Stimulated activated naive B cell treated with anti-CD40 and anti-IgM and Interleukin-4, amounts not matched to agents 10 μg/mL and 1 μg/mL and 100 μg/mL, for 72 hours (primary cell): Measurements from ENCODE around the gene TMEM134.
A peak's percentile ranks its signal among the peaks of the same experiment; 100 is the strongest.
"Not testable (repeated sequence)": the region's sequence is repeated elsewhere in the genome, so short reads cannot be mapped to it uniquely, and the experiment has no call there.

Source experiments
- ATAC-seq, 2 donors: fragments of 150-1000 bp; cut with Tn5 transposase; replicated peaks; 2 replicates each; pipeline ENCODE4 v1.10.0; 2021; ENCODE audit warnings: moderate library complexity in 1 of 2
- DNase-seq: peaks from one replicate; pipeline ENCODE4 v3.0.0; 2021
- H3K27ac Mint-ChIP-seq: one replicate; pipeline ENCODE4 v1.8.0; 2022; ENCODE audit warnings: mild to moderate bottlenecking, mixed read lengths
- H3K27me3 Mint-ChIP-seq, 2 donors: one replicate each; pipeline ENCODE4 v1.8.0; 2022; ENCODE audit warnings: mixed read lengths in 2 of 2
- H3K36me3 Mint-ChIP-seq, 2 donors: one replicate each; pipeline ENCODE4 v1.8.0; 2022; ENCODE audit warnings: mixed read lengths in 2 of 2, mild to moderate bottlenecking in 1 of 2
- H3K4me1 Mint-ChIP-seq, 2 donors: one replicate each; pipeline ENCODE4 v1.8.0; 2022; ENCODE audit warnings: mixed read lengths in 2 of 2, mild to moderate bottlenecking in 1 of 2
- H3K4me3 Mint-ChIP-seq, 2 donors: one replicate each; pipeline ENCODE4 v1.8.0; 2022; ENCODE audit warnings: mild to moderate bottlenecking in 2 of 2, mixed read lengths in 2 of 2, moderate library complexity in 1 of 2
- H3K9me3 Mint-ChIP-seq, 2 donors: one replicate each; pipeline ENCODE4 v1.8.0; 2022; ENCODE audit warnings: mixed read lengths in 2 of 2, mild to moderate bottlenecking in 1 of 2

The TMEM134 gene

GRCh38 chr11:67428052-67429001 lies 40.7 kb downstream of the TMEM134 start, which contains the start of gene RPS6KB2:
RPS6KB2 (plus strand) TSS chr11:67428494; CDS start chr11:67428546, 52 bp downstream.
- H3K27ac Mint-ChIP-seq: peak within 1 kb of the TSS; percentile 95
- no peaks in the 10 kb centered on the region for H3K27me3 Mint-ChIP-seq
- H3K4me1 Mint-ChIP-seq: peaks cover 29 to 53% of the 10 kb centered on the region in 2 donors
- ATAC-seq: peak; percentile 94
- H3K4me3 Mint-ChIP-seq: peak within 1 kb of the TSS; percentile 95 to 99
- no peaks in the 10 kb centered on the region for H3K9me3 Mint-ChIP-seq
- peaks cover 13 to 27% of the 10 kb centered on the region in 2 donors for H3K36me3 Mint-ChIP-seq
- peak; percentile 98 for DNase-seq

- DNase-seq, H3K27me3 Mint-ChIP-seq, H3K9me3 Mint-ChIP-seq: not testable (repeated sequence)
- peak overlapping the region; percentile 95 for H3K27ac Mint-ChIP-seq
- peak in 1 of 2 donors; percentile 1 for ATAC-seq
- peak overlapping the region; percentile 95 to 99 for H3K4me3 Mint-ChIP-seq
- H3K4me1 Mint-ChIP-seq: peaks cover 25 to 51% of the 10 kb centered on the region in 2 donors
- H3K36me3 Mint-ChIP-seq: peaks cover 9 to 19% of the 10 kb centered on the region in 2 donors
Measured at GRCh38 chr11:67427364-67427859, 41.6 kb downstream of the TMEM134 start.

GRCh38 chr11:67423891-67424613 lies 45.0 kb downstream of the TMEM134 start:
- no peaks in the 10 kb centered on the region for H3K9me3 Mint-ChIP-seq
- no peak for ATAC-seq
- H3K36me3 Mint-ChIP-seq: peaks cover 0 to 5% of the 10 kb centered on the region in 2 donors
- H3K27ac Mint-ChIP-seq: no peak overlapping the region
- H3K4me3 Mint-ChIP-seq: no peak overlapping the region
- H3K4me1 Mint-ChIP-seq: peaks cover 20 to 50% of the 10 kb centered on the region in 2 donors
- H3K27me3 Mint-ChIP-seq: no peaks in the 10 kb centered on the region
- DNase-seq: no peak

GRCh38 chr11:67423466-67423865 lies 45.6 kb downstream of the TMEM134 start:
- H3K4me1 Mint-ChIP-seq: peaks cover 24 to 50% of the 10 kb centered on the region in 2 donors
- no peak overlapping the region for H3K27ac Mint-ChIP-seq
- no peaks in the 10 kb centered on the region for H3K27me3 Mint-ChIP-seq
- no peak overlapping the region for H3K4me3 Mint-ChIP-seq
- peaks cover 0 to 5% of the 10 kb centered on the region in 2 donors for H3K36me3 Mint-ChIP-seq
- no peak for ATAC-seq
- H3K9me3 Mint-ChIP-seq: no peaks in the 10 kb centered on the region
- DNase-seq: no peak

- ATAC-seq (no peak), DNase-seq (no peak)
- Mint-ChIP-seq H3K27ac (no peak overlapping the region), H3K9me3 (no peaks in the 10 kb centered on the region), H3K4me3 (peak overlapping the region in 1 of 2 donors; percentile 14), H3K36me3 (peaks cover 0 to 5% of the 10 kb centered on the region in 2 donors), H3K4me1 (peaks cover 30 to 51% of the 10 kb centered on the region in 2 donors), H3K27me3 (no peaks in the 10 kb centered on the region)
Measured at GRCh38 chr11:67422891-67423290, 46.2 kb downstream of the TMEM134 start.

GRCh38 chr11:67421430-67422031 lies 47.5 kb downstream of the TMEM134 start:
- no peak for DNase-seq
- peaks cover 41 to 58% of the 10 kb centered on the region in 2 donors for H3K4me1 Mint-ChIP-seq

GRCh38 chr11:67420646-67421429 lies 48.2 kb downstream of the TMEM134 start:
- Mint-ChIP-seq H3K4me3 (peak overlapping the region; percentile 80), H3K4me1 (peaks cover 48 to 62% of the 10 kb centered on the region in 2 donors), H3K27me3 (no peaks in the 10 kb centered on the region), H3K36me3 (peaks cover 0 to 5% of the 10 kb centered on the region in 2 donors), H3K9me3 (no peaks in the 10 kb centered on the region), H3K27ac (peak overlapping the region; percentile 94)
- peak; percentile 87 to 89 for ATAC-seq
- DNase-seq: peak; percentile 95

More at GRCh38 chr11:67421430-67422031, 47.5 kb downstream of the TMEM134 start:
- peaks cover 0 to 5% of the 10 kb centered on the region in 2 donors for H3K36me3 Mint-ChIP-seq
- no peaks in the 10 kb centered on the region for H3K27me3 Mint-ChIP-seq
- H3K4me3 Mint-ChIP-seq: peak overlapping the region; percentile 78 to 80
- no peaks in the 10 kb centered on the region for H3K9me3 Mint-ChIP-seq
- H3K27ac Mint-ChIP-seq: peak overlapping the region; percentile 94
- no peak for ATAC-seq

- DNase-seq: no peak
- peak overlapping the region; percentile 89 for H3K27ac Mint-ChIP-seq
- peaks cover 46 to 63% of the 10 kb centered on the region in 2 donors for H3K4me1 Mint-ChIP-seq
- no peaks in the 10 kb centered on the region for H3K27me3 Mint-ChIP-seq
- no peaks in the 10 kb centered on the region for H3K9me3 Mint-ChIP-seq
- peaks cover 0 to 5% of the 10 kb centered on the region in 2 donors for H3K36me3 Mint-ChIP-seq
- ATAC-seq: no peak
- H3K4me3 Mint-ChIP-seq: peak overlapping the region; percentile 80
Measured at GRCh38 chr11:67420147-67420645, 48.9 kb downstream of the TMEM134 start.

GRCh38 chr11:67419325-67420049 lies 49.6 kb downstream of the TMEM134 start:
- Mint-ChIP-seq H3K9me3 (no peaks in the 10 kb centered on the region), H3K36me3 (peaks cover 0 to under 1% of the 10 kb centered on the region in 2 donors), H3K4me3 (peak overlapping the region; percentile 80), H3K27ac (no peak overlapping the region), H3K27me3 (no peaks in the 10 kb centered on the region), H3K4me1 (peaks cover 47 to 69% of the 10 kb centered on the region in 2 donors)
- ATAC-seq: no peak
- no peak for DNase-seq

GRCh38 chr11:67418476-67419281 lies 50.4 kb downstream of the TMEM134 start:
- Mint-ChIP-seq H3K9me3 (no peaks in the 10 kb centered on the region), H3K4me1 (peaks cover 47 to 75% of the 10 kb centered on the region in 2 donors), H3K36me3 (no peaks in the 10 kb centered on the region), H3K27ac (peak overlapping the region; percentile 89), H3K4me3 (peak overlapping the region; percentile 62 to 69), H3K27me3 (no peaks in the 10 kb centered on the region)
- peak; percentile 43 to 46 for ATAC-seq
- no peak for DNase-seq

- Mint-ChIP-seq H3K27ac (no peak overlapping the region), H3K9me3 (no peaks in the 10 kb centered on the region), H3K4me3 (no peak overlapping the region), H3K27me3 (no peaks in the 10 kb centered on the region), H3K36me3 (no peaks in the 10 kb centered on the region), H3K4me1 (peaks cover 53 to 80% of the 10 kb centered on the region in 2 donors)
- no peak for DNase-seq
- ATAC-seq: no peak
Measured at GRCh38 chr11:67417425-67417824, 51.6 kb downstream of the TMEM134 start.
